HepG2 (cell line): Measurements from ENCODE around the gene SCUBE1.

ENCODE experiments used
- ARID4A ChIP-seq: sonication (generic); formaldehyde crosslinking; IDR thresholded peaks from 2 replicates; pipeline ENCODE4 v1.5.0; 2020; ENCODE audit warnings: mild to moderate bottlenecking, missing genetic modification reagents, borderline replicate concordance
- CTCF ChIP-seq: sonication (generic); formaldehyde crosslinking; IDR thresholded peaks from 2 replicates; pipeline ENCODE4 v1.5.0; 2020; ENCODE audit warnings: mild to moderate bottlenecking, missing genetic modification reagents, moderate library complexity
- MAZ ChIP-seq, 2 experiments: sonication (generic) in 1 of 2; formaldehyde crosslinking in 1 of 2; IDR thresholded peaks; 2 replicates each; pipeline versions ENCODE4 v1.5.0 to v1.6.1; 2012 to 2020; ENCODE audit warnings: low read depth in 2 of 2, mild to moderate bottlenecking in 2 of 2, borderline replicate concordance in 1 of 2, improper control_type of control experiment in 1 of 2, low read length in 1 of 2, missing genetic modification reagents in 1 of 2, moderate library complexity in 1 of 2
- PRDM15 ChIP-seq: sonication (generic); formaldehyde crosslinking; IDR thresholded peaks from 2 replicates; pipeline ENCODE4 v1.4.0; 2020; ENCODE audit warnings: missing genetic modification reagents
- RXRA ChIP-seq: sonication (generic); formaldehyde crosslinking; IDR thresholded peaks from 2 replicates; pipeline ENCODE4 v1.5.1; 2020; ENCODE audit warnings: missing genetic modification reagents
- ZBTB44 ChIP-seq: sonication (generic); formaldehyde crosslinking; IDR thresholded peaks from 2 replicates; pipeline ENCODE4 v1.4.0; 2020; ENCODE audit warnings: missing genetic modification reagents
- ZNF567 ChIP-seq: sonication (generic); formaldehyde crosslinking; IDR thresholded peaks from 2 replicates; pipeline ENCODE4 v1.8.1; 2023; ENCODE audit warnings: mild to moderate bottlenecking, missing genetic modification reagents, borderline replicate concordance
- ZSCAN21 ChIP-seq: sonication (generic); formaldehyde crosslinking; IDR thresholded peaks from 2 replicates; pipeline ENCODE4 v1.8.0; 2022; ENCODE audit warnings: mild to moderate bottlenecking, missing genetic modification reagents, moderate library complexity, borderline replicate concordance

- no peak for TF ChIP-seq PRDM15 (CRISPR knock-in tag)
- no peak for TF ChIP-seq ARID4A (CRISPR knock-in tag)
- no peak for TF ChIP-seq MAZ (IDR thresholded peaks at IDR 0.05; ENCODE audit: borderline replicate concordance, low read depth, low read length)
- no peak for TF ChIP-seq MAZ (CRISPR knock-in tag; IDR thresholded peaks at IDR 0.05; ENCODE audit: low read depth)
- TF ChIP-seq RXRA (CRISPR knock-in tag) = no peak
- no peak for TF ChIP-seq CTCF (CRISPR knock-in tag)
- no peak for TF ChIP-seq ZNF567
- no peak for TF ChIP-seq ZSCAN21 (CRISPR knock-in tag)
- no peak for TF ChIP-seq ZBTB44 (CRISPR knock-in tag)
These were observed 14.1 kb downstream of the SCUBE1 start for GRCh38 chr22:43329061-43329460.
